NCI-H524 (cell line): Measurements from ENCODE around the gene BTRC.
A peak's percentile ranks its signal among the peaks of the same experiment; 100 is the strongest.

Source experiments
- DNase-seq, 2 experiments: peaks; one replicate each; lab custom pipeline; 2025; lab: John Stamatoyannopoulos, UW

BTRC gene

GRCh38 chr10:101484175-101484745 lies 130.3 kb downstream of the BTRC start:
- DNase-seq = no peak

DNA sequence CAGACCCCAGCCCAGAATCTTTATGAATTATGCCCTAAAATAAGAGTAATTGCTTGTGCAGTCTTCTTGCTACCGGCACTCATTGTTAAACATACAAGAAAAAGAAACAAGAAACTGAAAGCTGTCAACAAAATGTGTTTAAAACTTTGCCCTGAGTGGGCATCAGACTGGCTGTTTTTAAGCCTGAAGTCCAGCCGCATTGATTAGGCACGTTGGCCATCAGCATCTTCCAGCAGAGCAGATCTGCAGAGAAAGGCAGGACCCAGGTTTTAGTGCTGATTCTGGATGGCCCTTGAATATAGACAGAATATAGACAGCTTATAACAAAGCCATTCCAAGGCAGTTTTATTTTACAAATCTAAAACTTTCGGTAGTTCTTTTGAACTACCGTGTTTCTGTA lies 131.2 kb downstream of the BTRC start:
- no peak for DNase-seq

DNA sequence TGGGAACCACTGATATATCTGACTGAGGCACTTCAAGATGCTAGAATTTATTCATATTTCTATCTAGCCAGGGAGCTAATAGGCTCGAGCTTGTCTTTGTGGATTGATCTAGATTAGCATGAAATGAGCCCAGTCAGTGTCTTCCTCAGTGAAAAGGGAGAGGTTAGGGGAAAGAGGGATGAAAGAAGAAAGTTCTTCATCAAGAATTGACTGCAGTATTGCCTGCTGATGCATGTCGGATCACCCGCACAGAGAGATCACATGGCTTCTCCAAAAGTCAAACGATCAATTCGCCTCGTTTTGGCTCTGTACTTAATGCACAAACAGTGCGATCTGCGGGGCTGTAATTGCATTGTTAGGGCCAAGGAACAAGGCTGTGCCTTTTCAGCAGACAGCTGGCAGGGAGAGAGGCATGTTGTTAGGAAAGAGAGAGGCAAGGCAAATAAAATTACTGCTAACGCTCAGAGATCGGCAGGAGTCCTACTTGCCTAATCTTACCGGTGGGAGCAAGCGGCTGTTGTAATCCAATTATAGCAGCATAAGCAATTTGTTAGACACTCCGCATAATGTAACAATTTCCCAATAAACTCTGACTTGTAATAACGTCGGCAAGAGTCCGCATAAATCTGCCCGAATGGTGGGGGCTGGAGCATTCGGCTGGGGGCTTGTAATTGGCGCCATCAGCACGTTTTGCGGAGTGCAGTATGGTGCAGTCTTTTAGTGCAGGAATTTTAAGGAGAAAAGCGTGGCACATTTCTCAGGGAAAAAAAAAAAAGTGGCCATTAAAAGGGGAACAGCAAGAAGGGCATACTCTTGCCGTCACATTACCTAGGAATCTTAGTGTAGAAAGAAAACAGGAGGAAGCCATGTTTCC lies 132.0 kb downstream of the BTRC start:
- peak; percentile 54 to 73 for DNase-seq

DNA sequence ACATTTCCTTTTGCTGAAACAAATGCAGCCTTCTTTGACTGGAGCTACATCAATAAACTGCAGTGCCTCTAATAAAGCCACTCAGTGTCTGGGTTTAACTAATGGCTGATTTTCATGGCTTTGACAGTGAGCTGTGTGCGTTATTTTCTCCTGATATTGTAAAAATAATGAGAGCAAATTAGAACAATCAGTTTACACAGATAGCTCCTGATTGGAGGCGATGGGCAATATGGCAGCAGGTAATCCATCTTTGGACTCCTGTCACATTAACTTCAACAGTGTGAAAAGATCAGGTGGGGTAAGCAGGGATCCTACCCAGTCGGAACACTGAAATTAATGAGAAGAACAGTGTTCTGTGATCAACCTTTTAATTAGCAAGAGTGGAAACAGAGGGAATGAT lies 133.4 kb downstream of the BTRC start:
- DNase-seq = no peak

DNA sequence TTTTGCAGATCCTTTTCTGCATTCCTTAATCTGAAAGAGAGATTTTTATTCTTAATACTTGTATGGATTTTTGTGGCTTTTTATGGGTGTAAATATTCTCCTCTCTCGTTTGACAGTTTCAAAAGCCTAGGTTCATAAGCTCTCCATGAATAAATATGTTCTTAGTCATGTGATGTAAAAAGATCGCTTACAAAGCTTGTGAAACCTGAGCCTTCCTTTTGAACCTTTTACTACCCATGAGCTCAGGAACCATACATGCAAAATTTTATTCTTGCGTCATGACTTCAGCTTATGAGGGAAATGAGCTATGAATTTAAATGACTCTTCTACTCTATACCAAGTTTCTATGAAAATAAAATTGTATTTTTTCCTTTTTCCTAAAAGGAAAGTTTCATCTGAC lies 135.4 kb downstream of the BTRC start:
- peak in 1 of 2 experiments; percentile 28 for DNase-seq

DNA sequence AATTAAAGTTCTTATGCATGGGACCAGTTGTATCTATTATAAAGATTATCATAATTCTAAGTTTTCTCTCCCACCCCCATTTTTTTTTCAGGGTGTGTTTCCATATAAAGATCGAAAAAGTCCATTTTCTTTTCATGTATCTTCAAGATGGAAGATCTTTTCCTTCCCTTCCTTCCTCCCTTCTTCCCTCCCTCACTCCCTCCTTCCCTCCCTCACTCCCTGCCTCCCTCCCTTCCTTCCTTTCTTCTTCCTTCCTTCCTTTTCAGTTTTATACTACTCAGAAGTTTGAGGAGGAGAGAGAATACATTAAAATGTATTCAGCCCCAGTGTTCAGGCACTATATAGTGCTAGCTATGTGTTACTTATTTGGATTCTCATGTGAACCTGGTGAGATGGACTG lies 136.1 kb downstream of the BTRC start:
- no peak for DNase-seq

DNA sequence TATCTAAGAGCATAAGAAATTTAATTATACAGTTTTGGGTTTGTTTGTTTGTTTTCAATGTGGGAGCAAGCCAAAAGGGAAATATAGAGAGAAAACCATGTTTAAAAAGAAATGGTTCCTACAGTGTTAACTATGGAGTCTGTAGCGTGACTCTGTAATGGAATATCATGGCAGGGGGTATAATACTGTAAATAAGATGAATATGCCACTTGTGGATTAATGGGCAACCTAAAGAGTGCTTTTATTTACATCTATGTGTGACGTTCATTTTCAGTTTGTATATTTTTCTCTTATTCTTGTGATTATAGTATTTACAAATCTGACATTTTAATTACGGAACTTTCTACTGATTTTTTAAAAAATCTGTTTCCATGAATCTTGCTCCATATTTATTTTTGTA lies 138.2 kb downstream of the BTRC start:
- no peak for DNase-seq

DNA sequence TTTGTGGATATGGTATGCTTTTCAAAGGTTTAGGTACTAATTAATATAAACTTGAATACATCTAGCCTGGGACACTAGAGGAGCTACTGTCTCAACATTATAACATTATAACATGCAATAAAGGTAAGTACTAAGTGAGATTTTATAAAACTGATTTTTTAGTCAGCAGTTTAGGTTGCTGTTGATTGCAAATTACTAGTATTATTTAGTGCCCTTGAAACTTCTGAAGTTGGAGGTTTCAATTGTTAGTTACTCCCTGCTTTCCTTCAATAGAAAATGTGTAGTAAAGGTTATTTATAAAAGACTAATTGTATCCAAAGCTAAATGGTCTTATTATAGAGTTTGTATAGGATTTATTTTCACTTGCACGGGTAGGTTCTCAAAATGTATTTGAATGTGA lies 138.8 kb downstream of the BTRC start:
- no peak for DNase-seq

DNA sequence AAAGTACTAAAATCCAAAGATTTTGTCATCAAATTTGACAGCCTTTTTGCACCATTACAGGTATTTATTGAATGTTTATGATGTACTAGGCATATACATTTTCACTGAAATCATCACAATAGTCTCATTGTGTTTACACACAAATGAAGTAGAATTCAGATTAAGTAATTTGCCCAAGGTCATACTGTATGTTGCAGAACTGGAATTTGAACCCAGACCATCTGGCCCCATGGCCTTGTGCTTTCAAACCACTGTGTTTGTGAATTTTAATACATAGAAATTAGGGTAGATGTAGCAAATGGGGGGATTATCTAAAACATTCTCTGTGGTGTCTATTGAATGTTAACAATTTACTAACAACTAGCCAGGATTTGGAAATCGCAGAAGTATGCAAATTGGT lies 139.3 kb downstream of the BTRC start:
- no peak for DNase-seq

- DNase-seq = no peak
Measured at GRCh38 chr10:101493782-101494281, 139.9 kb downstream of the BTRC start.

- no peak for DNase-seq
Measured at GRCh38 chr10:101494650-101495049, 140.7 kb downstream of the BTRC start.

DNA sequence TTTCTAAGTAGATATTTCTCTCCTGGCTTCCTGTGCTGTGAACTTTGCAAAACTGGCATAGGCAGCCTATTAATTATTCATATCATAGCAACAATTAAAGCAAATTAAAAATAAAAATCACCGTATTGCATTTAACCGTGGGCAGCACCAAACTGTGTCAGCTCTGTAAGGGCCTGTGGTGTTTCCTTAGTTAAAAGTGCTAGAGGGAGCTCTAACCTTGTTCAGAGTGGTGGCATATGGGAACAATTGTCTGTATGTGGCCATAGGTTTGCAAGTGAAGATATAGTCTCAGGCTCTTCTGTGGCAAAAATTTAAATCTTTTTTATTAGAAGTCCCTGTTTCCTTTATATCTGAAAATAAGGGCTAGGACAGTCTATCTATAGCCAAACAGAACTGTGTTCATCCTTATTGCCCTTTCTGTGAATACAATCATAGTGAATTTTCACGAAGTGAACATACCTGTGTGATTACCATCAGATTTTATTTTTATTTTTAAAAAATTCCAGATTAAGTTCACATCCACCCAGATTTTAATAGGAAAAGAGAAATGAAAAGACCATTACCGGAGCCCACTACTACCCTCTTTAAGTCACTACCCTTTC lies 141.5 kb downstream of the BTRC start:
- peak in 1 of 2 experiments; percentile 4 for DNase-seq

DNA sequence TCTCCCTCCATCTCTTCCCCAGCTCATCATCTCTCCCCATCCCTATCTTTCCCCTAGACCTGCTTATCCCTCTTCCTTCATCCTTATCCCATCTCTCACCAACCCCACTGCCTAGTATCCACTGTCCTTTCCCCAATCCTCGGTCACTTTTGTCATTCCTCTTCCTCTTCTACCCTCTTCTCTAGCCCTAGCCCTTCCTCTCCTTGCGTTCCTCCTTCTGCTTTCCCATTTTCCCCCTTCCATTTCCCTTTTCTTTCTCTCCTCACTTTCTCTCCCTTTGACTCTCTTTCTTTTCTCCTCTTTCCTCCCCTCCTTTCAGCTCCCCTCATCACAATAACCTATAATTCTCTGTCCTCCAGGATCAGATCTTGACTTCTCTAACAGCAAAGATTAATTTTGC lies 150.5 kb downstream of the BTRC start:
- no peak for DNase-seq

- no peak for DNase-seq
Measured at GRCh38 chr10:101506829-101507661, 153.1 kb downstream of the BTRC start.

- DNase-seq = no peak
Measured at GRCh38 chr10:101507828-101508227, 153.9 kb downstream of the BTRC start.

- DNase-seq = no peak
Measured at GRCh38 chr10:101511938-101512337, 158.0 kb downstream of the BTRC start.

- DNase-seq = no peak
Measured at GRCh38 chr10:101512738-101513137, 158.8 kb downstream of the BTRC start.

- DNase-seq = no peak
Measured at GRCh38 chr10:101513733-101514132, 159.8 kb downstream of the BTRC start.

GRCh38 chr10:101525848-101526247 lies 171.9 kb downstream of the BTRC start:
- no peak for DNase-seq

DNA sequence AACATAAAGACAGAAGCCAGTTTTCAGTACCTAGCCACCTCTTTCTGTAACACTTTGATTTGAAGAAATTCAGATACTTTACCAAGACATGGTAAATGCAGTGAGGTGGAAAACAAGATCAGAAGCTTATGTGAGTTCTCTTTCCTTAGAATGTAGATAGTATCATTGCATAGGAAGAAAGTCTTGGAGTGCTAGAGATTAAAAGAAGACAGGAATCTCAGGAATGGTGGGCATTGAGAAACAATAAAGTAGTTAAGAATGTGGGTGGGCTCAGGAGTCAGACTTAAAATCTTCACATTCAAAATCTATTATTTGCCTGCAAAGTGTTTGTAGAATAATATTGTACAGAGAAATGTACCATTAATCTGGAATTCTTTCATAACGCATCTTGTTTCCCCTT lies 175.2 kb downstream of the BTRC start:
- DNase-seq = no peak

DNA sequence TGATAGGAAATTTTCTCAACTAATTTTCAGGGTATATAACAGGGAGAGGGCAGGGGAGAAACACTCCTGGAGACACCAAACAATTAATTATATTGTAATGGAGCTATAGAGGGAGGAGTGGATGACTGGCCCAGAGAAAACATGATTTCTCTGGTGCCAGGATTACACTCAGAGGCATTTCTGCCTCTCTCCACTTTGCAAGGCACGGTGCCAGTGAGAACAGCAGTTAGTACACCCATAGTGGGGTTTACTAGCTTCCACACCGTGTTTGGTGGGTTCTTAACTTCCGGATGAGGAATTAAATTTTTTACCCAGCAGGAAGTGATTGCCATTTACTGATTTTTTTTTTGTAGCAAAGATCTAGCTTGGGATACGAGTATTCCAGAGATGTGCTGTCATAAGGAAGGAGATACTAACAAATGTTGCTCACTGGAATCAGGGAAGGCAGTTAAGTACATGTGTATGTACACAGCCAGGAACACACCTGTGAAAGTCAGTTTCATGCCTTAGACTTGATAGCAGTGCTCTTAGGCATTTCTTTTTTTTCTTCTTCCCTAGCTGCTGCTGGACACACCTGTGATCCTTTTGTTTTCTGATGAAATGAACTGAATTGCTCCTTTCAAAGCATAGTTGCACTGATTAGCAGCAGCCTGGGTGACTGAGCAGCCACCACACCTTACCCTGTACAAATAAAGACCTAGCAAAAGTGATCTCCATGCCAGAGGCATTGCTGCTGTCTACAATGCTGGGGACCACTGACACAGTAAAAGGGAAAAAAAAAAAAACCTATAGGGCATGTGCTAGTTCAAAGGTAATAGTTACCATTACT lies 176.0 kb downstream of the BTRC start:
- no peak for DNase-seq
